Ishikawa (cell line): ENCODE data around the gene NARF.

ENCODE experiments used
- CEBPB ChIP-seq: IDR thresholded peaks from 2 replicates; pipeline ENCODE4 v1.6.1; 2012
- CREB1 ChIP-seq: IDR thresholded peaks from 2 replicates; pipeline ENCODE4 v1.6.1; 2012; ENCODE audit warnings: low read depth
- EGR1 ChIP-seq: IDR thresholded peaks from 2 replicates; pipeline ENCODE4 v1.6.1; 2012
- EP300 ChIP-seq: IDR thresholded peaks from 2 replicates; pipeline ENCODE4 v1.6.1; 2012; ENCODE audit warnings: borderline replicate concordance
- FOXM1 ChIP-seq: IDR thresholded peaks from 2 replicates; pipeline ENCODE4 v1.6.1; 2012; ENCODE audit warnings: low read depth, borderline replicate concordance
- NFIC ChIP-seq: IDR thresholded peaks from 2 replicates; pipeline ENCODE4 v1.6.1; 2012
- RAD21 ChIP-seq: IDR thresholded peaks from 2 replicates; pipeline ENCODE4 v1.6.1; 2012; ENCODE audit warnings: low read depth
- TAF1 ChIP-seq: IDR thresholded peaks from 2 replicates; pipeline ENCODE4 v1.6.1; 2012; ENCODE audit warnings: low read depth, mild to moderate bottlenecking
- TCF12 ChIP-seq: IDR thresholded peaks from 2 replicates; pipeline ENCODE4 v1.6.1; 2012; ENCODE audit warnings: low read depth
- TEAD4 ChIP-seq: IDR thresholded peaks from 2 replicates; pipeline ENCODE4 v1.6.1; 2012
- YY1 ChIP-seq: IDR thresholded peaks from 2 replicates; pipeline ENCODE4 v1.6.1; 2012; ENCODE audit warnings: low read depth
- ZBTB7A ChIP-seq: IDR thresholded peaks from 2 replicates; pipeline ENCODE4 v1.6.1; 2012; ENCODE audit warnings: low read depth
- TF ChIP-seq, protein P1 (sequence below): IDR thresholded peaks from 2 replicates; pipeline ENCODE4 v1.6.1; 2012; ENCODE audit warnings: low read depth, mild to moderate bottlenecking
- TF ChIP-seq, protein P2 (sequence below): IDR thresholded peaks from 2 replicates; pipeline ENCODE4 v1.6.1; 2012
- TF ChIP-seq, protein P3 (sequence below): IDR thresholded peaks from 2 replicates; pipeline ENCODE4 v1.6.1; 2012

The NARF gene

DNA sequence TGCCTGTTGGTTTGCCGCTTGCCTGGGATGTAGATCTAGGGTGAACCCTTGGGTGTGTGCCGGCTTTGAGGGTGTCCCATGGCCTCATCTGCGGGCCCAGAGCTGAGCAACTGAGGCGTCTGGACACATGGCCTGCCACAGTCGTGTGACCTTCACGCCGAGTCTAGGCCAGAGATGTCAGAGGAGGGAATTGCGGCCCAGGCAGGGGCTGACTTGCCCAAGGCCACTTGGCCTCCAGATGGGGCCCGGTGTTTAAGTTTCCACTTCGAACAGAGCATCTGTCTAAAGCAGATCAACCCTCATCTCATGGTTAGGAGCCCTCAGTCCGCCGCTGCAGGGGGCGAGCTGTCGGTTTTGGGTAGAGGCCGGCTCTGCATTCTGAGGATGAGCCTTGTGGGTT is 33.0 kb downstream of the NARF start:
- TF ChIP-seq RAD21 (no peak), EGR1 (no peak), TEAD4 (no peak), FOXM1 (no peak), EP300 (no peak), YY1 (no peak), TCF12 (no peak), CEBPB (no peak), TAF1 (no peak), ZBTB7A (no peak), NFIC (no peak), CREB1 (no peak)
- TF ChIP-seq, protein P1, sequence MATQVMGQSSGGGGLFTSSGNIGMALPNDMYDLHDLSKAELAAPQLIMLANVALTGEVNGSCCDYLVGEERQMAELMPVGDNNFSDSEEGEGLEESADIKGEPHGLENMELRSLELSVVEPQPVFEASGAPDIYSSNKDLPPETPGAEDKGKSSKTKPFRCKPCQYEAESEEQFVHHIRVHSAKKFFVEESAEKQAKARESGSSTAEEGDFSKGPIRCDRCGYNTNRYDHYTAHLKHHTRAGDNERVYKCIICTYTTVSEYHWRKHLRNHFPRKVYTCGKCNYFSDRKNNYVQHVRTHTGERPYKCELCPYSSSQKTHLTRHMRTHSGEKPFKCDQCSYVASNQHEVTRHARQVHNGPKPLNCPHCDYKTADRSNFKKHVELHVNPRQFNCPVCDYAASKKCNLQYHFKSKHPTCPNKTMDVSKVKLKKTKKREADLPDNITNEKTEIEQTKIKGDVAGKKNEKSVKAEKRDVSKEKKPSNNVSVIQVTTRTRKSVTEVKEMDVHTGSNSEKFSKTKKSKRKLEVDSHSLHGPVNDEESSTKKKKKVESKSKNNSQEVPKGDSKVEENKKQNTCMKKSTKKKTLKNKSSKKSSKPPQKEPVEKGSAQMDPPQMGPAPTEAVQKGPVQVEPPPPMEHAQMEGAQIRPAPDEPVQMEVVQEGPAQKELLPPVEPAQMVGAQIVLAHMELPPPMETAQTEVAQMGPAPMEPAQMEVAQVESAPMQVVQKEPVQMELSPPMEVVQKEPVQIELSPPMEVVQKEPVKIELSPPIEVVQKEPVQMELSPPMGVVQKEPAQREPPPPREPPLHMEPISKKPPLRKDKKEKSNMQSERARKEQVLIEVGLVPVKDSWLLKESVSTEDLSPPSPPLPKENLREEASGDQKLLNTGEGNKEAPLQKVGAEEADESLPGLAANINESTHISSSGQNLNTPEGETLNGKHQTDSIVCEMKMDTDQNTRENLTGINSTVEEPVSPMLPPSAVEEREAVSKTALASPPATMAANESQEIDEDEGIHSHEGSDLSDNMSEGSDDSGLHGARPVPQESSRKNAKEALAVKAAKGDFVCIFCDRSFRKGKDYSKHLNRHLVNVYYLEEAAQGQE: no peak
- TF ChIP-seq, protein P2, sequence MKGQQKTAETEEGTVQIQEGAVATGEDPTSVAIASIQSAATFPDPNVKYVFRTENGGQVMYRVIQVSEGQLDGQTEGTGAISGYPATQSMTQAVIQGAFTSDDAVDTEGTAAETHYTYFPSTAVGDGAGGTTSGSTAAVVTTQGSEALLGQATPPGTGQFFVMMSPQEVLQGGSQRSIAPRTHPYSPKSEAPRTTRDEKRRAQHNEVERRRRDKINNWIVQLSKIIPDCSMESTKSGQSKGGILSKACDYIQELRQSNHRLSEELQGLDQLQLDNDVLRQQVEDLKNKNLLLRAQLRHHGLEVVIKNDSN: no peak
- TF ChIP-seq, protein P3, sequence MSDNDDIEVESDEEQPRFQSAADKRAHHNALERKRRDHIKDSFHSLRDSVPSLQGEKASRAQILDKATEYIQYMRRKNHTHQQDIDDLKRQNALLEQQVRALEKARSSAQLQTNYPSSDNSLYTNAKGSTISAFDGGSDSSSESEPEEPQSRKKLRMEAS: no peak

DNA sequence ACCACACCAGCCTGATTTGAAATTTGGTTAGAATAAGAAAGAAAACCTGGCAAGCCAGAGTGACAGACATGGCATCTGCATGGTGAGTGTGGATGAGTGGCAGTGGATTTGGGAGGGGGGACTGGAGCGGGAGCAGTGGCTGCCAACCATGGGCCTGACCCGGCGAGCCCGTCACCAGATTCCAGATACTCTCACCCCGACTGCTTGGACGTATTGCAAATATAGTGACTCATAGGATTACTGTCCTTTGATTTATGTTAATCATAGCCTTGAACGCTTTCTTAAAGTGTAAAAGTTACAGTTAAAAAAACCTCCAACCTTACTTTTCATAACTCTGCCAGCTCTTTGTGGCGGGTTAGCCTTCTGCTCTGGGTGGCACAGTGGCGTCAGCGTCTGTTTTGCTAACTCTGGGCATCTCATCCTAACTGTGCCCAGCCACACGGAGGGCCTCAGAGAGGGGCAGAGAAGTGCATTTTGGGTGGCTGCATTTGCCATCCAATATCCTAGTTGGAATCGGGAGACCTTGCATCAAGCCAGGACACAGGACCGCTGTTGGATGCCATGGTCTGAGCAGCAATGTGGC is 34.2 kb downstream of the NARF start:
- TF ChIP-seq FOXM1 (no peak), TEAD4 (no peak), EP300 (no peak), TAF1 (no peak), CREB1 (no peak), EGR1 (no peak), NFIC (no peak)
- TF ChIP-seq, protein P3: no peak

DNA sequence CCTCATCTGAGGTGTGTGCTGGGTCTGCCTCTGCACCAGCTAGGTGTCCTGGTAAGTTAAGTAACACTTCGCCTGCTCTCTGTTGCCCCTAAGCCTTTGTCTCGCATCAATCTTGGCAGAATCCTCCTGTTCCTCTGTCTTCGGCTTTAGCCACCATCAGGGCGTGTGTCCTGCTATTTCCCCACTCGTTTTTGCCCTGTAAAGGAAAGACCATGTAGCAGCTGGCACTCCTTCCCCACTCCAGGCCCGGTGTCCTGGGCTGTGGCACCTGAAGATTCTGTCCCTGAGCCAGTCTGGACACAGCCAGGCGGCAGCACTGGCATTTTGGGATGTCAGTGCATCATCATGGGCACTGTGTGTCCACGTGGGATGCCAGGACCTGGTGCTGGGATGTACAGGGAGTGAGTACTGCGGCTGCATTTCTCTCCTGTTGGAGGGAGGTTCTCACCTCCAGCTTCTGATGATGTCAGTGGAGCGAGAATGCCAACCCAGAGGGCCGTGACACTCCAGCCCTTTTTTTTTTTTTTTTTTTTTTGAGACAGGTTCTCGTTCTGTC is 34.8 kb downstream of the NARF start:
- no peak for TF ChIP-seq NFIC
- no peak for TF ChIP-seq TAF1
- no peak for TF ChIP-seq TEAD4

DNA sequence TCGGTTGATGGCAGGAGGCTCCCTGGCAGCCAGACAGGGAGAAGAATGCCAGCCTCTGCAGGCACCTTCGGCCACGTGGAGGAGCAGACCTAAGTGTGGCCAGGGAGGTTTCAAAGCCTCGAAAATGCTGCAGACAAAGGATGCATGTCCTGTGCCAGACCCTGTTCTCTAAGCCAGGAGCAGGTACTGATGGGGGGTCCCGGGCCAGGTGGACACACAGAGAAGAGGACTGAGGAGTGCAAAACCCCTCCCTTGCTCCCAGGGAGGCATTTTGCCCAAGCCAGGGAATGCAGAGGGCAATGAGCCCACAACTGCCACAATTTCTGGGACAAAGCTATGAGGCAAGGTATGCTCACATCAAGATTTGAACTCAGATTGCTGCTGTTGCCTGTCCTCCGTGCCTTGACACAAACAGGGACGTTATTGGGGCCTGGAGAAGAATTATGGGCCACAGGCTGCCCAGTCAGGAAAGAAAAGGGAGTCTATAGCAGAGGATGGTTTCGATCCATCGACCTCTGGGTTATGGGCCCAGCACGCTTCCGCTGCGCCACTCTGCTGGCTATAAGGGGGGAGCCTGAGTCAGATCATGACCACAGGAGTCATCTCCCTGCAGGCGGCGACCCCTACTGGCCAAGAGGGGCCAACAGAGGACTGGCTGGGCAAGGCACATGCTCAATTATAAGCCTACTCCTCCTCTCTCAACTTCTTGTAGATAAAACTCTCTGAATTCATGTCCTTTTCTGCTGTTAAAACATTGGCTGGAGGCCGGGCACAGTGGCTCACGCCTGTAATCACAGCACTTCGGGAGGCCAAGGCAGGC is 35.9 kb downstream of the NARF start:
- TF ChIP-seq RAD21 (peak; percentile 64), EP300 (0 out of 2 replicates have a peak, but pooled peaks have one; percentile 4), EGR1 (no peak), FOXM1 (no peak), YY1 (no peak), TCF12 (peak; percentile 74), CEBPB (no peak; the same call in 1 of the 2 replicates), ZBTB7A (peak; percentile 96), NFIC (peak; percentile 55), TEAD4 (peak; percentile 75), TAF1 (no peak), CREB1 (no peak)
- TF ChIP-seq, protein P2: peak; percentile 12
- TF ChIP-seq, protein P1: no peak
- TF ChIP-seq, protein P3: peak; percentile 91

DNA sequence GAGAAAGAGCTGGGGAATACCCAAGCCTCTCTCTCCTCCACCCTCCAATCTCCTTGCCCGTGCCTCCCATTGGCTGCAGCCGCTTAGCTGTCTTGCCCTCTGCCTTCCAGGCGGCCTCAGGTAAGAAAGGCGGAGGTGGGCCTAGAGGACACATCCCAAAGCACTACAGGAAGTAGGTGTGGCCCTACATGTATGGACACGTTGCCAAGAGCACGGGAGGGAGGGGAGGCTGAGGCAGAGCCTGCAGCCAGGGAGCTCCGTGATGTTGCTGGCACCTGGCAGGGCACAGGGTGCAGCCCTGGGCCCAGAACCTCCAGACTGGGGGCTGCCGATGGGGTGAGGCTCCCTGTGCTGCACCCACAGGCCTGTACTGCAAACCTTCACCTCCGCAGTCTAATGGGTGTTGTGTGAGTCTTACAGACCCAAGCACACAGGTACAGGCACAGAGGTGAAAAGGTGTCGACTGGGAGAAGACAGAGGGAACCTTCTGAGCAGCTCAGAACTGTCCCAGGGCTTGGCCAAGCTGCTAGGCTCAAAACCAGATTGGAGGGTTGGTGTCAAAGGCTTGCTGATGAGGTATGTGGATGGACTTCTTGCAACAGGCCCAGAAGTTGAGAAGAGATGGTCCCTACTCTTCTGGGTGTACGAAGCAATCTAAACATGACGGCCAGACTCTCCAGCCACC is 37.4 kb downstream of the NARF start:
- no peak for TF ChIP-seq TCF12
